Suprapubic skin (tissue), 4 donors: ENCODE measurements around the gene EXOC2. TPM values are rescaled to one million over a fixed set of nuclear protein-coding genes. Genes with fewer than 3 reads are reported as not detected.

Source experiments
- DNase-seq, 2 donors: peaks; one replicate each; pipeline ENCODE4 v3.0.0-alpha.2; 2019; ENCODE audit warnings: low spot score in 2 of 2
- H3K27ac ChIP-seq: fragments of 200-600 bp; sonication (generic); one replicate; pipeline ENCODE4 v1.5.1; 2019
- H3K27me3 ChIP-seq: fragments of 200-600 bp; sonication (generic); one replicate; pipeline ENCODE4 v1.5.1; 2019
- H3K36me3 ChIP-seq: fragments of 200-600 bp; sonication (generic); one replicate; pipeline ENCODE4 v1.5.1; 2019
- H3K4me1 ChIP-seq: fragments of 200-600 bp; sonication (generic); one replicate; pipeline ENCODE4 v1.5.1; 2019
- H3K4me3 ChIP-seq: fragments of 200-600 bp; sonication (generic); one replicate; pipeline ENCODE4 v1.5.1; 2019; ENCODE audit warnings: mild to moderate bottlenecking
- H3K9me3 ChIP-seq: fragments of 200-600 bp; sonication (generic); one replicate; pipeline ENCODE4 v1.5.1; 2019
- CTCF ChIP-seq, 2 donors: fragments of 200-600 bp in 1 of 2; fragments of 450-650 bp in 1 of 2; sonication (generic) in 1 of 2; IDR thresholded peaks; one replicate each; pipeline ENCODE4 v1.5.1; 2016 to 2019; ENCODE audit warnings: antibody characterized with exemption in 2 of 2, mild to moderate bottlenecking in 1 of 2, moderate library complexity in 1 of 2
- EP300 ChIP-seq: sonication (generic); formaldehyde crosslinking; IDR thresholded peaks from one replicate; pipeline ENCODE4 v1.6.1; 2017; ENCODE audit warnings: antibody characterized with exemption
- POLR2A ChIP-seq, 2 donors: fragments of 450-650 bp; IDR thresholded peaks; one replicate each; pipeline ENCODE4 v1.6.1; 2017; ENCODE audit warnings: antibody characterized with exemption in 2 of 2, mild to moderate bottlenecking in 2 of 2, moderate library complexity in 2 of 2
- POLR2AphosphoS5 ChIP-seq, 3 donors: sonication (generic); formaldehyde crosslinking; IDR thresholded peaks; one replicate each; pipeline ENCODE4 v1.6.1; 2017; ENCODE audit warnings: antibody characterized with exemption in 3 of 3
- WGBS: methylation state at CpG from one replicate; pipeline ENCODE4 v1.1.5; 2018; 5-methylcytosine and 5-hydroxymethylcytosine counted together
- total RNA-seq, 4 donors: library from RNA; depleted of rRNA; stranded (reverse); fragments of >200 nt; gene quantifications; one replicate each; pipeline ENCODE4 v1.1.0, GENCODE V29; 2016

The EXOC2 gene
- total RNA-seq, 4 donors from 2014 or later, result 17.7 to 28.1 (median 20.3) TPM

GRCh38 chr6:704046-704445, 11.1 kb upstream of the EXOC2 start:
- no peaks in the 10 kb centered on the region for H3K4me1 ChIP-seq

DNA sequence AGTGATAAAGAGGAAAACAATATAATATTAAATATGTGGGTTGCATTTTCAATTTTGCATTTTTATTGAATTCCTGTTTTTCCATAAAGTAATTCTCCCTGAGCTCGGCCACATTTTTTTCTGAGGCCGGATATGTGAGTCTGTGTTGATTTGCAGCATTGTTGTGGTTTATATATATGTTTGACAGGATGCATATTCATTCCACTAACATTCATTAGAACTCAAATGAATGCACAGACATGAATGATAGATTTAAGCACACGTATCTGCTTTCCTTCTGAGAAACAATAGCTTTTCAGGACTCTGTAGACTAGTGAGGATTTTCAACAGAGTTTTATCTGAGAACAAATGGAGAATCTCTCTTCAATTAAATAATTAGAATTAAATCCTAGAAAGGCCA, 10.6 kb upstream of the EXOC2 start:
- 87% methylated on average over 3 of the region's 3 CpGs for WGBS
- Histone ChIP-seq H3K4me1 (no peaks in the 10 kb centered on the region), H3K27me3 (peaks cover 7% of the 10 kb centered on the region), H3K36me3 (no peaks in the 10 kb centered on the region), H3K4me3 (no peak overlapping the region), H3K9me3 (no peaks in the 10 kb centered on the region), H3K27ac (no peak overlapping the region)
- no peak for TF ChIP-seq POLR2A (IDR thresholded peaks at IDR 0.05)
- no peak for TF ChIP-seq EP300
- TF ChIP-seq CTCF (IDR thresholded peaks at IDR 0.05), result no peak
- no peak for DNase-seq

More at GRCh38 chr6:704046-704445, 11.1 kb upstream of the EXOC2 start:
- Histone ChIP-seq H3K27ac (no peak overlapping the region), H3K36me3 (no peaks in the 10 kb centered on the region), H3K9me3 (no peaks in the 10 kb centered on the region), H3K4me3 (no peak overlapping the region), H3K27me3 (peaks cover 7% of the 10 kb centered on the region)
- no peak for TF ChIP-seq CTCF (IDR thresholded peaks at IDR 0.05)
- TF ChIP-seq EP300, result no peak
- TF ChIP-seq POLR2A (IDR thresholded peaks at IDR 0.05), result no peak
- no peak for TF ChIP-seq POLR2AphosphoS5 (IDR thresholded peaks at IDR 0.05)
- WGBS, result 89% methylated on average over 6 of the region's 6 CpGs
- DNase-seq, result no peak

- WGBS, result 72% methylated on average over 11 of the region's 11 CpGs
- H3K27ac ChIP-seq, result no peak overlapping the region
Observed at GRCh38 chr6:701700-702479, 9.0 kb upstream of the EXOC2 start.

DNA sequence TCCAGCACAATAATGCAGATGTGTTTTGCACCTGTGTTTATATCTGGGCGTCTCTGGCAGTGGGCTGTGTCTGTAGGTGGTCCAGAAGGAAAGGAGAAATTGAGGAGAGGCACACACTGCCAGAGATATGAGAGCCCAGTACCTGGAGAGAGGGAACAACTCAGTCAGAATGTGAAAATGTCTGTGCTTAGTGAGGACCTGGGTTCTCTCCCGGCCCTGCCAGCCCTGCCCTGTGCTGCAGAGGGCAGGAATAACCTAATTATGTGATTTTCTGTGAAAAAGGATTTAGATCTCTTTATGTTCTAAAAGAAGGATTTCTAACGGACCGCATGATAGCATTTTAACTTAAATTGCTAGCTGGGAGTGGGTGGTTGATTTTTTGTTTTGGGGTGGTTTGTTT, 8.3 kb upstream of the EXOC2 start:
- Histone ChIP-seq H3K4me1 (no peaks in the 10 kb centered on the region), H3K36me3 (no peaks in the 10 kb centered on the region), H3K4me3 (no peak overlapping the region), H3K9me3 (no peaks in the 10 kb centered on the region), H3K27me3 (peaks cover 3% of the 10 kb centered on the region), H3K27ac (no peak overlapping the region)
- 71% methylated on average over 4 of the region's 4 CpGs for WGBS
- DNase-seq, result no peak
- no peak for TF ChIP-seq POLR2A (IDR thresholded peaks at IDR 0.05)
- no peak for TF ChIP-seq POLR2AphosphoS5 (IDR thresholded peaks at IDR 0.05)

More at GRCh38 chr6:701700-702479, 9.0 kb upstream of the EXOC2 start:
- peaks cover 7% of the 10 kb centered on the region for H3K27me3 ChIP-seq
- no peaks in the 10 kb centered on the region for H3K36me3 ChIP-seq
- H3K9me3 ChIP-seq, result no peaks in the 10 kb centered on the region
- TF ChIP-seq EP300 (no peak), POLR2AphosphoS5 (IDR thresholded peaks at IDR 0.05) (no peak), POLR2A (IDR thresholded peaks at IDR 0.05) (no peak), CTCF (IDR thresholded peaks at IDR 0.05) (no peak)
- H3K4me1 ChIP-seq, result no peaks in the 10 kb centered on the region
- H3K4me3 ChIP-seq, result no peak overlapping the region
- DNase-seq, result no peak

- Histone ChIP-seq H3K9me3 (no peaks in the 10 kb centered on the region), H3K36me3 (no peaks in the 10 kb centered on the region), H3K4me1 (no peaks in the 10 kb centered on the region), H3K4me3 (no peak overlapping the region), H3K27me3 (peaks cover 3% of the 10 kb centered on the region), H3K27ac (no peak overlapping the region)
- DNase-seq, result no peak
- WGBS, result 89% methylated on average over 3 of the region's 3 CpGs
- TF ChIP-seq POLR2A (IDR thresholded peaks at IDR 0.05) (no peak), CTCF (IDR thresholded peaks at IDR 0.05) (no peak), POLR2AphosphoS5 (IDR thresholded peaks at IDR 0.05) (no peak), EP300 (no peak)
Observed at GRCh38 chr6:700490-700889, 7.6 kb upstream of the EXOC2 start.
